ENCODE results near the gene MAN2B2. TPM values are rescaled to one million over a fixed set of nuclear protein-coding genes. Genes with fewer than 3 reads are reported as not detected.

MAN2B2 gene
- total and polyA plus RNA-seq, 2 of the 4 experiments (the other 2 are of a cell fraction) = 13.4 to 34.1 TPM

DNA sequence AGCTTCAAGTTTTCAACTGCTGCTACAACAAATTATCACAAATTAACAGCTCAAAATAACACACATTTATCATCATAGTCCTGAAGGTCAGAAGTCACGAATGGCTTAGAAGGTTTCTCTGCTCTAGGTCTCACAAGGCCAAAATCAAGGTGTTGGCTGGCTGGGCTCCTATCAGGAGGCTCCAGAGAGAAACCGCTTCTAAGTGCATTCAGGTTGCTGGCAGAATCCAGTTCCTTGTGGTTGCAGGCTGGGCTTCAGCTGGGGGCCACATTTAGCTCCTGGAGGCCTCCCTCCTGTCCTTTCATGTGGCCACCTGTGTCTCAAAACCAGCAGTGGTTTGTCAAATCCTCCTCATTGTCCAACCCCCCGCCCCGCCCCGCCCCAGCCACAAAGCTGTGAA, 80.9 kb downstream of the MAN2B2 start:
- DNase-seq (no peak), ATAC-seq (ENCODE audit: low read depth) (no peak)
- Histone ChIP-seq H3K4me1 (ENCODE audit: control insufficient read depth, insufficient read depth, low read length) (no peaks in the 10 kb centered on the region), H2BK120ac (ENCODE audit: low read depth, low read length) (no peak overlapping the region), H3K36me3 (ENCODE audit: control insufficient read depth, insufficient read depth, low read length) (no peaks in the 10 kb centered on the region), H3K27ac (ENCODE audit: insufficient read depth, low read length) (no peak overlapping the region), H3K18ac (ENCODE audit: low read depth, low read length) (no peak overlapping the region), H2AFZ (replicated peaks; ENCODE audit: low read length, poor library complexity) (no peak overlapping the region), H3K9me3 (ENCODE audit: control insufficient read depth, insufficient read depth, low read length) (no peaks in the 10 kb centered on the region), H4K5ac (ENCODE audit: low read depth, low read length) (no peak overlapping the region), H2BK5ac (ENCODE audit: low read depth, low read length, poor library complexity, severe bottlenecking) (no peak overlapping the region), H3K14ac (replicated peaks; ENCODE audit: low read depth, low read length) (no peak overlapping the region), H3K23ac (ENCODE audit: low read depth, low read length) (no peak overlapping the region), H3K9ac (ENCODE audit: low read depth, low read length) (no peak overlapping the region), H3K4me3 (ENCODE audit: insufficient read depth, low read depth, low read length) (no peak overlapping the region), H4K20me1 (ENCODE audit: insufficient read depth, low read length) (no peaks in the 10 kb centered on the region), H3K27me3 (ENCODE audit: control insufficient read depth, insufficient read depth, low read length) (no peaks in the 10 kb centered on the region), H2BK20ac (ENCODE audit: low read depth, low read length) (no peak overlapping the region), H3K4me2 (ENCODE audit: low read depth, low read length) (no peak overlapping the region), H2AK9ac (replicated peaks; ENCODE audit: low read depth, low read length, poor library complexity) (no peak overlapping the region), H3K79me1 (ENCODE audit: low read depth in 1 of 2, low read length in 2 of 2) (no peaks in the 10 kb centered on the region), H3K4ac (ENCODE audit: low read depth, low read length) (no peak overlapping the region), H2BK15ac (ENCODE audit: low read depth, low read length) (no peak overlapping the region), H3K56ac (ENCODE audit: extremely low read depth, insufficient read depth, low read length) (no peak overlapping the region), H4K91ac (ENCODE audit: insufficient read depth, low read depth, low read length) (no peak overlapping the region), H3K9me1 (ENCODE audit: insufficient read depth, low read length) (no peaks in the 10 kb centered on the region), H4K8ac (ENCODE audit: low read depth in 2 of 2, low read length in 2 of 2) (no peak overlapping the region), H2AK5ac (ENCODE audit: low read depth, low read length) (no peak overlapping the region)
- in situ Hi-C loops (cut with MboI; ENCODE audit: low sequenced_read_pairs) (no loop called here), intact Hi-C loops (cut with micrococcal nuclease) (no loop called here), dilution Hi-C loops (cut with HindIII; ENCODE audit: low sequenced_read_pairs, unreplicated experiment) (no loop called here)
- no TSS peak for BruUV-seq (replicated peaks)
- ChIA-PET POLR2A (ENCODE audit: unreplicated experiment) (no interaction called here), CTCF (no interaction called here)
- 83% methylated on average over 4 of the region's 5 CpGs; no CpG with 5 or more reads in 1 of the 2 experiments for WGBS, 2 experiments (ENCODE audit: extremely low coverage in 2 of 2, insufficient read length in 1 of 2)
- TF ChIP-seq CEBPB (IDR thresholded peaks at IDR 0.05; ENCODE audit: low read depth, low read length) (no peak), MAZ (IDR thresholded peaks at IDR 0.05; ENCODE audit: borderline replicate concordance, low read depth, low read length) (no peak), FOS (IDR thresholded peaks at IDR 0.05; ENCODE audit: low read depth, low read length) (no peak), CHD1 (IDR thresholded peaks at IDR 0.05; ENCODE audit: low read depth, low read length) (no peak), MXI1 (IDR thresholded peaks at IDR 0.05; ENCODE audit: borderline replicate concordance, low read depth, low read length) (no peak), RCOR1 (IDR thresholded peaks at IDR 0.05; ENCODE audit: insufficient replicate concordance, low read length) (no peak)
- TF ChIP-seq, protein P1, sequence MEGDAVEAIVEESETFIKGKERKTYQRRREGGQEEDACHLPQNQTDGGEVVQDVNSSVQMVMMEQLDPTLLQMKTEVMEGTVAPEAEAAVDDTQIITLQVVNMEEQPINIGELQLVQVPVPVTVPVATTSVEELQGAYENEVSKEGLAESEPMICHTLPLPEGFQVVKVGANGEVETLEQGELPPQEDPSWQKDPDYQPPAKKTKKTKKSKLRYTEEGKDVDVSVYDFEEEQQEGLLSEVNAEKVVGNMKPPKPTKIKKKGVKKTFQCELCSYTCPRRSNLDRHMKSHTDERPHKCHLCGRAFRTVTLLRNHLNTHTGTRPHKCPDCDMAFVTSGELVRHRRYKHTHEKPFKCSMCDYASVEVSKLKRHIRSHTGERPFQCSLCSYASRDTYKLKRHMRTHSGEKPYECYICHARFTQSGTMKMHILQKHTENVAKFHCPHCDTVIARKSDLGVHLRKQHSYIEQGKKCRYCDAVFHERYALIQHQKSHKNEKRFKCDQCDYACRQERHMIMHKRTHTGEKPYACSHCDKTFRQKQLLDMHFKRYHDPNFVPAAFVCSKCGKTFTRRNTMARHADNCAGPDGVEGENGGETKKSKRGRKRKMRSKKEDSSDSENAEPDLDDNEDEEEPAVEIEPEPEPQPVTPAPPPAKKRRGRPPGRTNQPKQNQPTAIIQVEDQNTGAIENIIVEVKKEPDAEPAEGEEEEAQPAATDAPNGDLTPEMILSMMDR (conservative IDR thresholded peaks at IDR 0.05; ENCODE audit: low read depth, low read length) = no peak

All from IMR-90 (cell line).